GM12878 (cell line): ENCODE measurements around the gene AXIN1. TPM values are rescaled to one million over a fixed set of nuclear protein-coding genes. Genes with fewer than 3 reads are reported as not detected.

Experiments used
- ATAC-seq: fragments of 200-7000 bp; cut with Tn5 transposase; 3 replicates; pipeline ENCODE4 v1.9.1; 2020; ENCODE audit warnings: mild to moderate bottlenecking, moderate library complexity
- BruUV-seq: library from RNA; stranded (reverse); fragments of 400-500 nt; replicated peaks from 2 replicates; lab custom pipeline; 2021; lab: Mats Ljungman, UMichigan
- CTCF ChIA-PET: fragments of 300-600 bp; sonication (Branson Sonifier 250); formaldehyde crosslinking; extraction: SDS; loops from one replicate; lab custom pipeline; 2021; ENCODE audit warnings: inconsistent platforms; lab: Yijun Ruan, JAX
- POLR2A ChIA-PET: fragments of 350-600 bp; formaldehyde crosslinking; extraction: SDS; loops from one replicate; lab custom pipeline; 2021; ENCODE audit warnings: inconsistent platforms; lab: Charles Lee
- RAD21 ChIA-PET: fragments of 300-600 bp; sonication (Branson Sonifier 250); formaldehyde crosslinking; loops from one replicate; lab custom pipeline; 2023; ENCODE audit warnings: antibody characterized with exemption; ENCODE audit not compliant: unreplicated experiment; lab: Charles Lee
- SMC1A ChIA-PET: fragments of 300-600 bp; sonication (Branson Sonifier 250); formaldehyde crosslinking; loops from one replicate; lab custom pipeline; 2023; ENCODE audit not compliant: unreplicated experiment, uncharacterized antibody; lab: Charles Lee
- DNase-seq: peaks from one replicate; pipeline ENCODE4 v3.0.0-alpha.2; 2011; ENCODE audit warnings: low read depth, low spot score
- FAIRE-seq: peaks from 3 replicates; lab custom pipeline; 2011; peaks lifted over from hg19 to GRCh38; lab: Jason Lieb, UNC
- H2AFZ ChIP-seq: 2 replicates; pipeline ENCODE4 v1.6.0; 2011; ENCODE audit warnings: low read depth, low read length, control low read depth; ENCODE audit not compliant: control insufficient read depth
- H3K27ac ChIP-seq: 2 replicates; pipeline ENCODE4 v1.5.1; 2011; ENCODE audit warnings: control low read depth; ENCODE audit not compliant: control insufficient read depth, insufficient read depth
- H3K27me3 ChIP-seq, 2 experiments: replicated peaks in 1 of 2; 2 replicates each; pipeline versions ENCODE4 v1.6.0 to v1.6.1; 2011; ENCODE audit warnings: low read length in 1 of 2; ENCODE audit not compliant: control insufficient read depth in 2 of 2, insufficient read depth in 2 of 2
- H3K36me3 ChIP-seq, 2 experiments: 2 replicates each; pipeline ENCODE4 v1.5.1; 2011; ENCODE audit warnings: low read length in 1 of 2; ENCODE audit not compliant: control insufficient read depth in 2 of 2, insufficient read depth in 2 of 2
- H3K4me1 ChIP-seq: 2 replicates; pipeline ENCODE4 v1.6.1; 2011; ENCODE audit warnings: mild to moderate bottlenecking, low read length, moderate library complexity, mixed read lengths; ENCODE audit not compliant: control insufficient read depth, insufficient read depth
- H3K4me2 ChIP-seq: 2 replicates; pipeline ENCODE4 v1.6.0; 2011; ENCODE audit warnings: control low read depth; ENCODE audit not compliant: control insufficient read depth, insufficient read depth
- H3K4me3 ChIP-seq: fragments of 200-600 bp; sonication (generic); 2 replicates; pipeline ENCODE4 v1.5.1; 2016
- H3K79me2 ChIP-seq: 2 replicates; pipeline ENCODE4 v1.6.0; 2011; ENCODE audit warnings: low read length; ENCODE audit not compliant: control insufficient read depth, insufficient read depth
- H3K9ac ChIP-seq: 2 replicates; pipeline ENCODE4 v1.8.0; 2011; ENCODE audit warnings: low read length, control low read depth, mixed read lengths; ENCODE audit not compliant: control insufficient read depth, insufficient read depth
- H3K9me3 ChIP-seq: replicated peaks from 3 replicates; pipeline ENCODE4 v1.5.1; 2011; ENCODE audit warnings: mild to moderate bottlenecking, low read length; ENCODE audit not compliant: control insufficient read depth, insufficient read depth
- H4K20me1 ChIP-seq: 2 replicates; pipeline ENCODE4 v1.6.0; 2011; ENCODE audit not compliant: control insufficient read depth, insufficient read depth
- BCL11A ChIP-seq: IDR thresholded peaks from 2 replicates; pipeline ENCODE4 v1.6.1; 2011; ENCODE audit warnings: low read depth, low read length
- CBX5 ChIP-seq: sonication (generic); IDR thresholded peaks from 2 replicates; pipeline ENCODE4 v1.6.1; 2016; ENCODE audit warnings: low read depth, moderate library complexity, mild to moderate bottlenecking, inconsistent platforms
- CEBPB ChIP-seq, 2 experiments: fragments of 150-350 bp in 1 of 2; IDR thresholded peaks; 2 replicates each; pipeline ENCODE4 v1.6.1; 2012 to 2014; ENCODE audit warnings: low read depth in 2 of 2, low read length in 2 of 2, borderline replicate concordance in 1 of 2, inconsistent platforms in 1 of 2
- GABPA ChIP-seq: IDR thresholded peaks from 2 replicates; pipeline ENCODE4 v1.6.1; 2014; ENCODE audit warnings: antibody characterized with exemption, low read depth, mild to moderate bottlenecking, inconsistent platforms
- HCFC1 ChIP-seq: fragments of 150-350 bp; IDR thresholded peaks from 2 replicates; pipeline ENCODE4 v1.6.1; 2014; ENCODE audit warnings: low read length
- HDAC6 ChIP-seq: fragments of 200-600 bp; sonication (generic); IDR thresholded peaks from one replicate; pipeline ENCODE4 v1.8.0; 2017; ENCODE audit warnings: antibody characterized with exemption; ENCODE audit not compliant: unreplicated experiment
- IKZF2 ChIP-seq, 2 experiments: fragments of 450-650 bp; IDR thresholded peaks; 2 replicates each; pipeline ENCODE4 v1.6.1; 2017; ENCODE audit warnings: mild to moderate bottlenecking in 2 of 2, moderate library complexity in 2 of 2
- MTA2 ChIP-seq: fragments of 450-650 bp; IDR thresholded peaks from 2 replicates; pipeline ENCODE4 v1.6.1; 2016; ENCODE audit warnings: low read depth, mild to moderate bottlenecking, moderate library complexity
- NFIC ChIP-seq: IDR thresholded peaks from 2 replicates; pipeline ENCODE4 v1.6.1; 2012; ENCODE audit warnings: low read depth, mild to moderate bottlenecking, inconsistent platforms, low read length, moderate library complexity
- NR2C1 ChIP-seq: fragments of 450-650 bp; IDR thresholded peaks from 2 replicates; pipeline ENCODE4 v1.6.1; 2017; ENCODE audit warnings: antibody characterized with exemption, mild to moderate bottlenecking, moderate library complexity
- RB1 ChIP-seq: fragments of 450-650 bp; formaldehyde crosslinking; IDR thresholded peaks from 2 replicates; pipeline ENCODE4 v1.6.1; 2017; ENCODE audit warnings: mild to moderate bottlenecking, borderline replicate concordance
- SRF ChIP-seq, 2 experiments: IDR thresholded peaks; 2 replicates each; pipeline ENCODE4 v1.6.1; 2011; ENCODE audit warnings: low read depth in 2 of 2, low read length in 2 of 2, mild to moderate bottlenecking in 1 of 2, moderate library complexity in 1 of 2
- STAT1 ChIP-seq: fragments of 450-650 bp; conservative IDR thresholded peaks from 2 replicates; pipeline ENCODE4 v1.6.1; 2014; ENCODE audit warnings: antibody characterized with exemption, mild to moderate bottlenecking
- TARDBP ChIP-seq: IDR thresholded peaks from 2 replicates; pipeline ENCODE4 v1.6.1; 2016; ENCODE audit warnings: borderline replicate concordance
- YY1 ChIP-seq: IDR thresholded peaks from 2 replicates; pipeline ENCODE4 v1.6.1; 2011; ENCODE audit warnings: low read depth, mild to moderate bottlenecking, low read length
- ZSCAN29 ChIP-seq: fragments of 450-650 bp; IDR thresholded peaks from 2 replicates; pipeline ENCODE4 v1.6.1; 2017; ENCODE audit warnings: mild to moderate bottlenecking, moderate library complexity
- WGBS: methylation state at CpG from one replicate; pipeline ENCODE4 v1.1.6; 2016; ENCODE audit warnings: low lambda C conversion rate; ENCODE audit not compliant: insufficient replicate concordance, insufficient coverage; ENCODE audit errors: missing lambda C conversion rate; 5-methylcytosine and 5-hydroxymethylcytosine counted together
- in situ Hi-C: fragments of 300-500 bp; cut with MboI; formaldehyde crosslinking; loops from 9 replicates; pipeline ENCODE4 v1.14.3; 2018; ENCODE audit warnings: mixed read lengths
- intact Hi-C: fragments of 100-400 bp; cut with micrococcal nuclease; formaldehyde crosslinking; loops from one replicate; pipeline ENCODE4 v1.14.2; 2022; ENCODE audit not compliant: unreplicated experiment
- polyA plus RNA-seq, 11 experiments: library from polyadenylated mRNA; depleted of rRNA in 4 of 11; unstranded in 6 of 11; stranded (reverse) in 5 of 11; fragments of >200 nt; fragmentation: Nextera tagmentation in 4 of 11; fragmentation: Illumina TruSeq in 1 of 11; extraction: Ambion mirVana in 4 of 11; extraction: Trizol in 1 of 11; gene quantifications; 1 replicate in 1 of 11; 2 replicates in 10 of 11; pipeline versions ENCODE4 v1.2.1 to v1.2.3, GENCODE V29; 2011 to 2016; ENCODE audit warnings: inconsistent platforms in 2 of 11, missing spikeins in 2 of 11, low read depth in 1 of 11
- total RNA-seq, 4 experiments: library from RNA; depleted of rRNA in 3 of 4; stranded (reverse); fragments of >200 nt in 3 of 4; fragmentation: Illumina TruSeq in 1 of 4; extraction: Trizol in 1 of 4; gene quantifications; 2 replicates each; pipeline versions ENCODE4 v1.2.1 to v1.2.3, GENCODE V29; 2013 to 2021
- TF ChIP-seq, protein P1 (sequence below): fragments of 150-350 bp; IDR thresholded peaks from 2 replicates; pipeline ENCODE4 v1.6.1; 2016; ENCODE audit warnings: low read depth, low read length
- TF ChIP-seq, protein P2 (sequence below): fragments of 450-650 bp; IDR thresholded peaks from 2 replicates; pipeline ENCODE4 v1.6.1; 2016; ENCODE audit warnings: mild to moderate bottlenecking
- TF ChIP-seq, protein P3 (sequence below): fragments of 450-650 bp; IDR thresholded peaks from 2 replicates; pipeline ENCODE4 v1.6.1; 2017; ENCODE audit warnings: antibody characterized with exemption, mild to moderate bottlenecking, moderate library complexity

The AXIN1 gene
- total and polyA plus RNA-seq, 10 of the 15 experiments (the other 5 are each of a cell fraction or from before 2014, with no cell fraction given): 0.26 to 27.1 (median 7.7) TPM

DNA sequence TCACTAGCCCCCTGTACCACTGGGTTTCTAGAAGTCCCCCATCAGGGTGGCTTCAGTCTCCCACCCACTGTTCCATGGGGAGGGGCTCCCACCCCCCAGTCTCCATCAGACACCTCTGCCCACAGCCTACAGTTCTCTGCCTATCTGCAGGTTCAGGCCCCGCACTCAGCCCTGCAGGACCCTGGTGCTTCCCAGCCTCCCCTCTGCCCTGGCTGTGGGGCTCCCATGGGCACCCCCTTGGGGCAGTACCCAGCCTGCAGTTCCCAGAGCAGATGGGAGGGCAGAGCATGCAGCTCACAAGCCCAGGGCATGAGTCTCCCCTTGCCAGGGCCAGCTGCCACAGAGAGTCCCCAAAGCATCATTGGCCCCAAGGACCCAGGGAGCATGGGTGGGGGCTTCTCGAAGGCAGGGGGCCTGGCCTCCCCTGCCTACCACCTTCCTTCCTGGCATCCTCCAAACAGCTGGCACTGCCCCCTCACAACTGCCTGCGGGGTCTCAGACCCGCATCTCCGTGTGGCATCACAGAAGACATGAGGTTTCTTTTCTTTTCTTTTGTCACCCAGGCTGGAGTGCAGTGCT, 20.6 kb upstream of the AXIN1 start:
- WGBS: 77% methylated on average over 5 of the region's 5 CpGs
- Histone ChIP-seq H3K9me3 (no peaks in the 10 kb centered on the region), H4K20me1 (no peaks in the 10 kb centered on the region), H3K9ac (no peak overlapping the region), H3K4me3 (no peak overlapping the region), H3K36me3 (peaks cover 3 to 14% of the 10 kb centered on the region in 2 experiments; a peak in 3 of 4 replicates), H3K4me2 (no peak overlapping the region), H3K27me3 (no peaks in the 10 kb centered on the region), H3K27ac (no peak overlapping the region), H2AFZ (no peak overlapping the region), H3K79me2 (peaks cover 4% of the 10 kb centered on the region), H3K4me1 (peaks cover 4% of the 10 kb centered on the region; the same call in 1 of the 2 replicates)
- DNase-seq (no peak), FAIRE-seq (no peak), ATAC-seq (no peak)
- ChIA-PET SMC1A (no interaction called here), CTCF (no interaction called here), POLR2A (interaction anchor here (3.0 kb wide), 1 partner anchor 8 kb away, joined by 22 read pairs; the partner anchor contains the start of gene PGAP6), RAD21 (no interaction called here)
- BruUV-seq: no TSS peak
- intact Hi-C loops (no loop called here), in situ Hi-C loops (no loop called here)
- TF ChIP-seq SRF (IDR thresholded peaks at IDR 0.05; ENCODE audit: low read depth in 2 of 2, low read length in 2 of 2) (no peak), GABPA (no peak), MTA2 (no peak), IKZF2 (IDR thresholded peaks at IDR 0.05) (no peak), HDAC6 (no peak), STAT1 (no peak), HCFC1 (no peak), CEBPB (IDR thresholded peaks at IDR 0.05; ENCODE audit: borderline replicate concordance in 1 of 2, low read depth in 2 of 2, low read length in 2 of 2) (no peak), TARDBP (no peak), CBX5 (no peak), ZSCAN29 (no peak), NFIC (no peak), NR2C1 (no peak), BCL11A (no peak), YY1 (no peak), RB1 (no peak)
- TF ChIP-seq, protein P1, sequence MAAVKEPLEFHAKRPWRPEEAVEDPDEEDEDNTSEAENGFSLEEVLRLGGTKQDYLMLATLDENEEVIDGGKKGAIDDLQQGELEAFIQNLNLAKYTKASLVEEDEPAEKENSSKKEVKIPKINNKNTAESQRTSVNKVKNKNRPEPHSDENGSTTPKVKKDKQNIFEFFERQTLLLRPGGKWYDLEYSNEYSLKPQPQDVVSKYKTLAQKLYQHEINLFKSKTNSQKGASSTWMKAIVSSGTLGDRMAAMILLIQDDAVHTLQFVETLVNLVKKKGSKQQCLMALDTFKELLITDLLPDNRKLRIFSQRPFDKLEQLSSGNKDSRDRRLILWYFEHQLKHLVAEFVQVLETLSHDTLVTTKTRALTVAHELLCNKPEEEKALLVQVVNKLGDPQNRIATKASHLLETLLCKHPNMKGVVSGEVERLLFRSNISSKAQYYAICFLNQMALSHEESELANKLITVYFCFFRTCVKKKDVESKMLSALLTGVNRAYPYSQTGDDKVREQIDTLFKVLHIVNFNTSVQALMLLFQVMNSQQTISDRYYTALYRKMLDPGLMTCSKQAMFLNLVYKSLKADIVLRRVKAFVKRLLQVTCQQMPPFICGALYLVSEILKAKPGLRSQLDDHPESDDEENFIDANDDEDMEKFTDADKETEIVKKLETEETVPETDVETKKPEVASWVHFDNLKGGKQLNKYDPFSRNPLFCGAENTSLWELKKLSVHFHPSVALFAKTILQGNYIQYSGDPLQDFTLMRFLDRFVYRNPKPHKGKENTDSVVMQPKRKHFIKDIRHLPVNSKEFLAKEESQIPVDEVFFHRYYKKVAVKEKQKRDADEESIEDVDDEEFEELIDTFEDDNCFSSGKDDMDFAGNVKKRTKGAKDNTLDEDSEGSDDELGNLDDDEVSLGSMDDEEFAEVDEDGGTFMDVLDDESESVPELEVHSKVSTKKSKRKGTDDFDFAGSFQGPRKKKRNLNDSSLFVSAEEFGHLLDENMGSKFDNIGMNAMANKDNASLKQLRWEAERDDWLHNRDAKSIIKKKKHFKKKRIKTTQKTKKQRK: no peak
- TF ChIP-seq, protein P2, sequence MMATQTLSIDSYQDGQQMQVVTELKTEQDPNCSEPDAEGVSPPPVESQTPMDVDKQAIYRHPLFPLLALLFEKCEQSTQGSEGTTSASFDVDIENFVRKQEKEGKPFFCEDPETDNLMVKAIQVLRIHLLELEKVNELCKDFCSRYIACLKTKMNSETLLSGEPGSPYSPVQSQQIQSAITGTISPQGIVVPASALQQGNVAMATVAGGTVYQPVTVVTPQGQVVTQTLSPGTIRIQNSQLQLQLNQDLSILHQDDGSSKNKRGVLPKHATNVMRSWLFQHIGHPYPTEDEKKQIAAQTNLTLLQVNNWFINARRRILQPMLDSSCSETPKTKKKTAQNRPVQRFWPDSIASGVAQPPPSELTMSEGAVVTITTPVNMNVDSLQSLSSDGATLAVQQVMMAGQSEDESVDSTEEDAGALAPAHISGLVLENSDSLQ: no peak
- TF ChIP-seq, protein P3, sequence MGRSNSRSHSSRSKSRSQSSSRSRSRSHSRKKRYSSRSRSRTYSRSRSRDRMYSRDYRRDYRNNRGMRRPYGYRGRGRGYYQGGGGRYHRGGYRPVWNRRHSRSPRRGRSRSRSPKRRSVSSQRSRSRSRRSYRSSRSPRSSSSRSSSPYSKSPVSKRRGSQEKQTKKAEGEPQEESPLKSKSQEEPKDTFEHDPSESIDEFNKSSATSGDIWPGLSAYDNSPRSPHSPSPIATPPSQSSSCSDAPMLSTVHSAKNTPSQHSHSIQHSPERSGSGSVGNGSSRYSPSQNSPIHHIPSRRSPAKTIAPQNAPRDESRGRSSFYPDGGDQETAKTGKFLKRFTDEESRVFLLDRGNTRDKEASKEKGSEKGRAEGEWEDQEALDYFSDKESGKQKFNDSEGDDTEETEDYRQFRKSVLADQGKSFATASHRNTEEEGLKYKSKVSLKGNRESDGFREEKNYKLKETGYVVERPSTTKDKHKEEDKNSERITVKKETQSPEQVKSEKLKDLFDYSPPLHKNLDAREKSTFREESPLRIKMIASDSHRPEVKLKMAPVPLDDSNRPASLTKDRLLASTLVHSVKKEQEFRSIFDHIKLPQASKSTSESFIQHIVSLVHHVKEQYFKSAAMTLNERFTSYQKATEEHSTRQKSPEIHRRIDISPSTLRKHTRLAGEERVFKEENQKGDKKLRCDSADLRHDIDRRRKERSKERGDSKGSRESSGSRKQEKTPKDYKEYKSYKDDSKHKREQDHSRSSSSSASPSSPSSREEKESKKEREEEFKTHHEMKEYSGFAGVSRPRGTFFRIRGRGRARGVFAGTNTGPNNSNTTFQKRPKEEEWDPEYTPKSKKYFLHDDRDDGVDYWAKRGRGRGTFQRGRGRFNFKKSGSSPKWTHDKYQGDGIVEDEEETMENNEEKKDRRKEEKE: no peak
